Right renal pelvis (tissue), 4 donors: ENCODE data around the gene NOVA2. TPM values are rescaled to one million over a fixed set of nuclear protein-coding genes. Genes with fewer than 3 reads are reported as not detected.

Experiments
- DNase-seq, 4 donors: peaks; one replicate each; pipeline ENCODE4 v3.0.0-alpha.2; 2013; ENCODE audit warnings: low read depth in 4 of 4, low spot score in 3 of 4, missing footprints in 1 of 4
- polyA plus RNA-seq, 4 donors: library from polyadenylated mRNA; unstranded; fragments of 120-200 nt; gene quantifications; one replicate each; pipeline ENCODE4 v1.2.1, GENCODE V29; 2013; ENCODE audit not compliant: insufficient read length in 4 of 4

The NOVA2 gene
- polyA plus RNA-seq, 4 donors = 4.3 to 5.3 (median 4.4) TPM

DNA sequence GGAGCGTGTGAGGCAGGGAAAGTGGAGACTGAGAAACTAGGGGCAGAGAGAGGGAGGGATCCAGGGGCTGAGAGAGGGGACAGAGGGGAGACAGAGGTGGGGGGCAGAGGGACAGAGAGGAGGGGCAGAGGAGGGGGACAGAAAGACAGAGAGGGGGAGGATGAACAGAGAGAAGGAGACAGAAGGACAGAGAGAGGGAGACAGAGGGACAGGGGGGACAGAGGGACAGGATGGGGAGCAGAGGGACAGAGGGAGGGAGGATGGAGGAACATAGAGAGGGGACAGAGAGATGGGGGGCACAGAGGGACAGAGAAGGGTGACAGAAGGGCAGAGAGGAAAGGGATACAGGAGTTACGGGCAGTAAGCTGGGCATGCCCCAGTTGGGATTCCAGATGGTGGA is 44.4 kb downstream of the NOVA2 start:
- no peak for DNase-seq

DNA sequence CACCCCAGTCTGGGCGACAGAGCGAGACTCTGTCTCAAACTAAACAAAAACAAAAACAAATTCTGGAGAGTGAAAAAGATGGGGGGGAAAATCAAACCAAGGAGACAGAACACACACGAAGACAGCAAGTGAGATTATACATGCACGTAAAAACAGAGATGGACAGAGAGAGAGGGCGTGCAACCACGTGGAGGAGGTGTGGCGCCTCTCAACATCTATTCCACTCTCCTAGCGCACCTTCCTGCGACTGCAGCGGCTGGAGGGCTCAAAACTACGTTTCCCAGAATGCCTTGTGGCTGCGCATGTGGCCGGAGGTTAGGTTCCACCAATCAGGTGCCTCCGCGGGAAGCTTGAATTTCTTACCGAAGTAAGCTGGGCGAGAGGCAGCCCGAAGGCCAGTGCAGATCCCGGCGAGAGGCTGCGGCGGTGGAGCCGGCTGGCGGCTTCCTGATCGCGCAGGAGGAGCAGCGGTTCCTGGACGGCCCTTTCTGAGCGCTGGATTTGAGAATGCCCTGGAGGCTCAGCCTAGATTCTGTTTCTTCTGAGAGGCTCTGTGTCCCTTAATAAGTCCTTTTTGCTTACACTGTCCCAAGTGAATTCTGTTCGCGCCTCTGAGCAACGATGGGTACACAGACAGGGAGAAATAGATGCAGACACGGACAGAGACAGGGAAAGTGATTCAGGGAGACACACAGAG is 46.0 kb downstream of the NOVA2 start:
- peak; percentile 75 to 84 (median 78) for DNase-seq

DNA sequence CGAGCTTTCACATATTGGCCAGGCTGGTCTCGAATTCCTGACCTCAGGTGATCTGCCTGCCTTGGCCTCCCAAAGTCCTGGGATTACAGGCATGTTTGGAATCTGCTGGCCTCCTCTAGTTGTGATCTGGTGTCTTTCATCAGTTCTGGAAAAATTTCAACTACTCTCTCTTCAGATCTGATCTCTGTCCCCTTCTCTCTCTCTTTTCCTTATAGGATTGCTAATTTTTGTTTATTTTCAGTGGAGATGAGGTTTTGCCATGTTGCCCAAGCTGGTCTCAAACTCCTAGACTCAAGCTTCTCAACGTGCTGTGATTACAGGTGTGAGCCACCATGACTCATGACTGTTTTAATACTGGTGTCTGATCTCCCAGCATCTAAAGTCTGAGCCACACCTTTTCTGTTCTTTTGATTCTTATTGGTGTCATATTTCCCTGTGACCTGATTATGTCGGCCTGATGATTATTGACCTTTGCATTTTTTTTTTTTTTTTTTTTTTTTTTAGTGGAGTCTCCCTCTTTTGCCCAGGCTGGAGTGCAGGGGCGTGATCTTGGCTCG is 48.7 kb downstream of the NOVA2 start:
- no peak for DNase-seq

DNA sequence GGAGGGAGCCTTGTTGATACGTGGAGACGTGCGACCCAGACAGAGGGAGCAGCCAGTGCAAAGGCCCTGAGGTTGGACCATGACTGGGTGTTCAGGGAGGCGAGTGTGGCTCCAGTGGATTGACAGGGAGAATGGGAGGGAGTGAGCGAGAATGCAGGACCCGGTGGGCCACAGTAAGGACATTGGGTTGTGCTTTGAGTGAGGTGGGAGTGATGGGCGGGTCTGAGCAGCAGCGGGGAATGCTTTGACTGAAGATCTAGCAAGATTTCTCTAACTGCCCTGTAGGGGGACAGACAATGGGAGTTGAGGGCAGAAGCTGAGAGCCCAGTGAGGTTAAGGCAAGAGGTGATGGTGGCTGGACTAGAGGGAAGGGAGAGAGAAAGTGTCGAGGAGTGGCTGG is 51.4 kb downstream of the NOVA2 start:
- DNase-seq = no peak

DNA sequence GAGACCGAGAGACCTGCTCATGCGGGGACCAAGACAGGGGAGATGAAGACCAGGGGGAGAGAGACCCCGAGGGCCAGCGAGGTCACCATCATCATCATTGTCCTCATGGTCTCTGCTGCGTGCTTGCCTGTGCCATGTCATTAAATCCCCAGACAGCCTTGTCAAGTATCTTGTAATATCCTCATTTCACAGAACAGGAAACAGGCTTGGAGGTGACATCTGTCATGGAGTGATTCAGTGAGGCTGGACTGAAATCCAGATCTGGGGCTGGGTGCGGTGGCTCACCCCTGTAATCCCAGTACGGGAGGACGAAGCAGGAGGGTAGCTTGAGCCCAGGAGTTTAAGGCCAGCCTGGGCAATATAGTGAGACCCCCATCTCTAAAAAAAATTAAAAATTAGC is 53.2 kb downstream of the NOVA2 start:
- DNase-seq = no peak

DNA sequence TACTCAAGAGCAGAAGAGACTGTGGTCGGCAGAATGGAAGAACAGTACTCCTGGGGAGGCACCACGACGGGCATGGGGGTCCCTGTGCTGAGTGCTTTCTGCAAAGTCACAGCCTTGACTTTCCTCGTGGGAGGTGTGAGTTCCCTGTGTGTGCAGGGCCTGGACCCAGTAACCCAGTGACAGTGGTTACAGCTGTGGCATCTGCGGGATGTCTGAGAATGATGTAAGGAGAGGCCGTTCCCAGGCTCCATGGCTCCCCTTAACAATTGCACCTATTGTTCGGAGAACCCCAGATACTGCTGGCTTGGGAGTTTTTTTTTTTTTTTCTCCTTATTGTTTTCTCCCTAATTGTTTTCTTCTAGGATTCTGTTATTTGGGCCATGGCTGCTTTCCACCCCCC is 54.0 kb downstream of the NOVA2 start:
- DNase-seq = no peak

DNA sequence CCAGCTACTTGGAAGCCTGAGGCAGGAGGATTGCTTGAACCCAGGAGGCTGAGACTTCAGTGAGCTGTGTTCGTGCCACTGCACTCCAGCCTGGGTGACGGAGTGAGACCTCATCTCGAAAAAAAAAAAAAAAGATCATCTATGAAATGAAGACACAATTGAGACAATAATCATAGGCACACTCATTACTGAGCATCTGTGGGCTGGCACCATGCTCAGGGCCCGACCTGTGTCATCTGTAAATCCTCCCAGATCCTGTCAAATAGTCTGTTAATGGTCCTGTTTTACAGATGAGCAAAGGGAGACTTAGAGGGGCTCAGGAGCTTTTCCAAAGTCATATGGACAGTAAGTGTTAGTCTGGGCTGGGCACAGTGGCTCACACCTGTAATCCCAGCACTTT is 54.9 kb downstream of the NOVA2 start:
- no peak for DNase-seq

DNA sequence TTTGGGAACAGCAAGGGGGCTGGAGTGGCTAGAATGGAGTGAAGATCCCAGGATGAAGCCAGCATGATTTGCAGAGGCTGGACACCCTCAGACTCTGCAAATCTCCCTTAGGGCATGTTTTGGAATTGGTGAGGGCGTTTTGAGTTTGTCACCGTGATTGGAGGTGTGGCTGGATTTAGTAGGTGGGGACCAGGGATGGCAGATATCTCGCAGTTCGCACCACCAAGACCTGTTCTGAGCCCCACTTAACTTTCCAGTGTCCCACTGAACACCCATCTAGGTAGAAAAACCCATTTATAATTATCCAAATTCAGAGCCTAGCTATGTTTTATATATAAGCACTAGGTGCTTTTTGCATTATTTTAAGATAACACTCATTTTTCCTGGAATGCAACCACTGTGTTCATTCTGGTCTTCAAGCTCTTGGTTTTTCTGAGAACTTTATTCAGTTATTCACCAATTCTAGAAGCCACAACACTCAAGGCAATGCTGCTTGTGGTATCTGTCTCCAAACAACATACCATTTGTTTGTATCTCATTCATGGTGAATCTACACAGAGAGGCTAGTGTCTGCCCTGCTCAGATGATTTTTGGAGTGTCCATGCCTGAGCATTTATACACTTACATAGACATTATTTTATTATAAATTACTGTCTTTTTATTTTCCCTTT is 56.1 kb downstream of the NOVA2 start:
- DNase-seq = no peak

DNA sequence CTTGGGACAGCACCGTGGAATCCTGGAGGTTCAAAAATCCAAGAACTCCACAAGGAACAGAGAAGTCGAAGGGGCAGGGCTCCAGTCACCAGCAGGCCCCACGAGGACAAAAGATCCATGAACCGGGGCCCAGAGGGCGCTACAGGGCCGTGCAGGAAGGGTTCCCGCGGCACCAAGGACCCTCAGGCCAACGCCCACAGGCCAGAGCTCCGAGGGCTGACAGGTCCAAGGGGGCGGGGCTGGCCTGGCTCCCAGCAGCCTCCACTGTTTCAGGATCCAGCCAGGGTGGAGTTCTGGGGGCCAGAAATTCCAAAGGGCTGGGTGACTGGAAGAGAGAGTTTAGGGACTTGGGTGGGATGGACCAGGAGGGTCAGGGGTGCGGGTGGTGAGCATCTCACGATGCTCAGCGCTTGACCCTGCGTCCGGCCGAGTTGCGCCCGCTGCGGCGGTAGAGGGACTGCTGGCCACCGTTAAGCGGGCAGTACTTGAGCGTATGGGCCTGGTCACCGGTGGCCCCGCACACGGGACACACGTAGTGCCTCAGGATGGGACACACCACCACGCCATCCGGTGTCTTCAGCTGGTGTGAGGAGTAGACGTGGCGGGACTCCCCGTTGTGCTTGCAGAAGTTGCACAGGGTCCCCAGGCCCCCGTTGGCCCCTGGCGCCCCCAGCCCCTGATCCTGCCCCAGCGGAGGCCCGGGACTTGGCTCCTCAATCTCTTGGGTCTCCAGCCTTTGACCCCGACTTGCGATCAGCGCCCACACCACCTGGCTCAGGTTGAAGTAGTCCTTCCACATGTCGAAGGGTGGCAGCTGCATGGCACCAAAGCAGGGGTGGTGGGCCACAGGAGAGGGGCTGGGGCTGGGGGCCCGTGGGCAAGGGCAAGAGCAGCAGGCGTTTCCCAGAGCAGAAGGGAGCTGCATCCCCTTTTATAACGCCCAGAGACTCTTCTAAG is 59.5 kb downstream of the NOVA2 start, which contains the start of gene NANOS2:
Gene NANOS2, minus strand, starts transcription at position 905 of the 957 bp plus-strand sequence. Its CDS starts 85 bp downstream, at position 820.
- no peak for DNase-seq

DNA sequence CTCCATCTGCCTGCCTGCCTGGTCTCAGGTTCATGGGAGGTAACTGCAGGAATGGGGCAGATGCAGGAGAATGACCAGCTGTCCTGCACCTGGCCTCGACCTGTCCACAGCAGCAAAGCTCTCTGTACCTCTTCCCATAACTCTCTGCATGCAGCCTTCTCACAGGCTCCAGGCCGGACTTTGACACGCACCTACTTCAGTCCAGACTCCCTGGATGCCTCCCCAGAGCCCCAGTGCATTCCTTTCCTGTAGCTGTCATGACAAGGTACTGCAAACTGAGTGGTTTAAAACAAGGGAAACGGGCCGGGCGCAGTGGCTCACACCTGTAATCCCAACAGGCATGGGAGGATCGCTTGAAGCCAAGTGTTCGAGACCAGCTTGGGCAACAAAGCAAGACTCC is 62.4 kb downstream of the NOVA2 start:
- no peak for DNase-seq

DNA sequence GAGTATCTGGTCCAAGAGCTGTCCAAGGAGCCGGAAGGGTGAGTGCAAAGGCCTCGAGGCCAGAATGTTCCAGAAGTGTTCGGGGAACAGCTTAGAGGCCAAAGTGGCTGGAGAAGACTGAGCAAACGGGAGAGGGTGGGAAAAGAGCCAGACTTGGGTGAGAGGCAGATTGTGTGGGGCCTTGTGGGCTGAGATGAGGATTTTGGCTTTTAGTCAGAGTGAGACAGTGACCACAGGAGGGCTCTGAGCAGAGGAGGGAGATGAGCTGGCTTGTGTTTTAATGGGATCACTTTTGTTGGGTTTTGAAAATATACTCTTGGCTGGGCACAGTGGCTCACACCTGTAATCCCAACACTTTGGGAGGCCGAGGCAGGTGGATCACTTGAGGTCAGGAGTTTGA is 64.7 kb downstream of the NOVA2 start:
- no peak for DNase-seq

DNA sequence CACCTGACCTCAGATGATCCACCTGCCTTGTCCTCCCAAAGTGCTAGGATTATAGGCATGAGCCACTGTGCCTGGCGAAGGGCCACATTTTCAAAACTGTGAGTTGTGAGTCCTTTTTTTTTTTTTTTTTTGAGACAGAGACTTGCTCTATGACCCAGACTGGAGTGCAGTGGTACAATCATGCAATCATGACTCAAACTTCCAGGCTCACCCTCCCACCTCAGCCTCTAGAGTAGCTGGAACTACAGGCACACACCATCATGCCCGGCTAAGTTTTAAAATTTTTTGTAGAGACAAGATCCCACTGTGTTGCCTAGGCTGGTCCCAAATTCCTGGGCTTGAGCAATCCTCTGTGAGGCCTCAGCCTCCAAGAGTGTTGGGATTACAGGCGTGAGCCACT is 67.4 kb downstream of the NOVA2 start:
- no peak for DNase-seq

DNA sequence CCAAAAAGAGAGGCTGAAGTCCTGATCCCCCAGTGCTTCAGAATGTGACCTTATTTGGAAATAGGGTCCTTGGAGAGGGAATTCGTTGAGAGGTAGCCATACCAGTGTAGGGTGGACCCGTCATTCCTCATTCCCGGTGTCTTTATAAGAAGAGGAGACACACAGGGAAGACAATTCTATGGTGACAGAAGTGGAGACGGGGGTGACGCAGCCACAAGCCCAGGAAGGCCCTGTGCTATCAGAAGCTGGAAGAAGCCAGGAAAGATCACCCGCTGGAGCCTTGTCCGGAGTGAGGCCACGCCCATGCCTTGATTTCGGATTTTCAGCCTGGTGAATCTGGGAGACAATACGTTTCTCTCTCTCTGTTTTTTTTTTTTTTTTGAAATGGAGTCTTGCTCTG is 68.7 kb downstream of the NOVA2 start:
- no peak for DNase-seq

DNA sequence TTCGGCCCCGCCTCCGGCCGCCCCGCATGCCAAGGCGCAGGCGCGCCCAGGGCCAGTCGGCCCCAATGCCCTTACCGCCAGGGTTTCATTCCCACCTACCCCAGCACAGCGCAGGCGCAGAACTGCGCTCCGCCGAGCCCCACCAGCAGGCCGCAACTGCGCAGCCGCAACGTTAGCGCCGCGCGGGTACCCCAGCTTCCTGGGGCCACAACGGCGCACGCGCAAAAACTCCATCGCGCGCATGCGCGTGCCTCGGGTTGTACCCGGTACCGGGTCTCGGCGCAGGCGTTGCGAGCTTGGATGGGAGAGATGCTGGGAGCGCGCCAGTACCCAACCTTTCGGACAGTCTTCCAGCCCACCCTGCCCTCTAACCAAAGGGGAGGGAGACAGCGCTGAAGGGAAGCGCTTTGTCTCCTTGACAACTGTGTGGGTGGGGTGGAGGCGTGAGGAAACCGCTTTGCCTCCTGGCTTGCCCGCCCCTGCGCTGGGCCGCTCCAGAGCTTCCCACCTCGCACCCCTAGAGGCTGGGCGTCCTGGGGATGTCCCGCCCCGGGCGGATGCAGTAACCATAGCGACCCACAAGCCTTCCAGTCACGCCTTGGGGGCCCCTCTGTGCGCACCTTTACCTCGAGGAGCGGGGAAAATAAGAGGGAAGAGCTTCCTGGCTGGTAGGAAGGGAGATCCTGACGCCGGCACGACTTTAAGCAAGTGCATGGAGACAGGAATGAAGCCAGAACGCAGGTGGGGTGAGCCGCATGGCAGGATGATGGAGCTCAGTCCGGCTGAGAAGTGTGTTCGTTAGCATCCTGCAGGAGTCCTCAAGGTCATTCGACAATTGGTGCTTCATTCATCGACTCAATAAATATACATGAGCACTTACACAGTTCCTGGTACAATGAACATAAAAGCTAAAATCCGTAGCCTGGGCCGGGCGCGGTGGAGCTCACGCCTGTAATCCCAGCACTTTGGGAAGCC is 70.7 kb downstream of the NOVA2 start:
- peak; percentile 95 to 100 (median 96) for DNase-seq

DNA sequence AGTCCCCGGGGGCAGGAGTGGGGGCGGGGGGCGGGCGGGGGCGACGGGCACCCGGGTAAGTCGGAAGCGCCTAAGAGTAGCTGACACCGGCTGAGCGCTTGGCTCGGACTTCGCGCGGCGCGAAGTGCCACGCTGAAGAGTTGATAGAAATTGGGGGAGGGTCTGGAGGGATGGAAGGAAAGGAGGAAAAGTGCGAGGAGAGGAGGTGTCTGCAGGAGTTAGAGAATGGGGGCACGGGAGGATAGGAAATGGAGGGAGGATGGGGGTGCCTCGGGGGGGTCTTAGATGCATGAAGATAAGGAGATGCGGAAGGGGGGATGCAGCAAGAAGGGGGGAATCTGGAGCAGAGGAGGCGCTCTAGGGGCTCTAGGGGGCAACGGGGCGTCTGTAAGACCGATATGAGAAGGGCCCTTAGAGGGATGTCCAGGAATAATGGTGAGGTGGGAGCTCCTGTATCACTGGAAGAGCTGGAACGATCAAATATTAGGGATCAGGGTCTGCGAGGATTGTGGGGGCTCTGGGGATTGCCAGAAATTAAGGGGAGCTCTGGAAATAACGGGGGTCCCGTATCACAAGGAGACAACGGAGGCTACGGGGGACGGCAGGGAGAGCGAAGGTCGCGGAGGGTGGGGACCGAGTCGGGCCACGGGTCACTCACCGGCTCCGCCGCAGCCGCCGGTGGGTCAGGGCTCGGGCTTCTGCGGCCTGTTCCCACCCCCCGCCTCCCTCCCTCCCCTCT is 71.6 kb downstream of the NOVA2 start, which contains the start of gene MYPOP:
Gene MYPOP, minus strand, starts transcription at position 702 of the 739 bp plus-strand sequence. CDS start 840 bp downstream, outside the sequence.
- no peak for DNase-seq

DNA sequence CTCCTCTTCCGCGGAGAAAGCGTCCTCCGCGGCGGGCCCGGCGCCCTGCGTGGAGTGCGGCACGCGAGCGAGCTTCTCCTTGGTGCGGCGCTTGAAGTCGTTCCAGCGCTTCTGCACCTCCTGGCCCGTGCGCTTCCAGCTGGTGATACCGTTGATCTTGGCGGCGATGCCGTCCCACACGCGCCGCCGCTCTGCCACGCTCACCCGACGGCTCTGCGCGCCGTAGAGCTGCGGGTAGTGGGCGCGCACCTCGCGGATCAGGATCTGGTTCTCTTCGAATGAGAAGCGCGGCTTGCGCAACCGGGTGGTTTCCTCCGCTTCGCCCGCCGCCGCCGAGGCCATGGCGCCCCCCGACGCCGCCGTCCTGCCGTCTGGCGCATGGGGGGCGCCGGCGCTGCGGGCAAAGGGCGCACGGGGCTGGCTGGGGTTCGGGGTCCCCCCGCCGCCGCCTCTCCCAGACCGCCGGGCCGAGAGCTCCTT is 72.2 kb downstream of the NOVA2 start:
- DNase-seq = no peak

DNA sequence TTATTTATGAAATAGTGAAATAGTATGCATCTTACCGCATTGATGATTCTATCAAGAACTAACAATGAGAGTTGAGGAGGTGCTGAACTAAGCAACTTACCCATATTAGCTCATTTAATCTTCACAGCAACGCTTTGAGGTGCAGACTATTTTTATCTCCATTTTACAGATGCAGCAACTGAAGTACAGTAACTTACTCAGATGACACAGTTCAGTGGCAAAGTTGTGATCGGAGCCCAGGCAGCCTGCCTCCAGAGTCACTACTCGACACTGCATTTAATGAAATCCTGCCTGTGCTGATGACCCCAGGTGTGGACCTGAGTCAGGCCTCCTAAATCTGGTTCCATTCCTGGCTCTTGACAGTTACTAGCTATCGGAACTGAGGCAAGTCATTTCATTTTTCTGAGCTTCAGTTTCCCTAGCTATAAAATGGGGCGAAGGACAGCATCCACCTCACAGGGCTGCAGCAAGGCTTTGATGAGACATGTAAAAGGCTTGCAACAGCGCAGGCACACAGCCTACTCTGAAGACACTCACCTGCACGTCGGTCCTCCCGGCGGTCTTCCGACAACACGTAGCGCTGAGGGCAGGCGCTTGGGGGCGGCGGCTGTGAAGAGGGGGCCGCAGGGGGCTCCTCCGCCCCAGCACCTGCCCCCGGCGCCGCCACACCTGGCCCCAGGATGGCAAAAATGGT is 72.8 kb downstream of the NOVA2 start:
- no peak for DNase-seq

DNA sequence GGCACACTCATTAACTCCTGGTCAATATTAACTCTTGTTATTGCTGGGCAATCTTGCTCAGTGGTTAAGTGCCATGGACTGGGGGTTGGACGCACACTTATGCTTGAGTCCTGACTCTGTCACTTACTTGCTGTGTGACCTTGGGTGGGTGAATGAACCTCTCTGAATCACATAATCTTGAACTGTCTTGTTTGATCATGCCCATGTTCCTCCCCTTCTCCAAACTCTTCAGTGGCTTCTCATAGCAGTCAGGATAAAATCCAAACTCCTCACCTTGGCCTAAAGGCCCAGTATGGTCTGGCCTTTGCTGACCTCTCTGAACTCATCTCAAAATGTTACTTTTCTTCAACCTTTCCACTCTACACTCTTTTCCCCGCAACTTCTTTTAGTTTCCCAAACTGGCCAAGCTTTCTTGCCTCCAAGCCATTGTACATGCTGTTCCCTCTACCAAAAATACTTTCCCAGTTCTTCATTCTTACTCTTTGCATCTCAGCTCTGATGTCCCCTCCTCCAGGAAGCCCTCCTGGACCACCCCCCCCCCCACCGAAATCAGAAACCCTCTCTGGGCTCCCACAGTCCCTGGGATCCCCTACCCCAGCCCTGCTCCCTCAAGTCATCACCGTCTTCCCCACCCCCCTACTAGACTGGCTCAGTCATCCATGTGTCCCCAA is 73.6 kb downstream of the NOVA2 start:
- no peak for DNase-seq
